ENCODE data around the gene ZBTB12.

DNA sequence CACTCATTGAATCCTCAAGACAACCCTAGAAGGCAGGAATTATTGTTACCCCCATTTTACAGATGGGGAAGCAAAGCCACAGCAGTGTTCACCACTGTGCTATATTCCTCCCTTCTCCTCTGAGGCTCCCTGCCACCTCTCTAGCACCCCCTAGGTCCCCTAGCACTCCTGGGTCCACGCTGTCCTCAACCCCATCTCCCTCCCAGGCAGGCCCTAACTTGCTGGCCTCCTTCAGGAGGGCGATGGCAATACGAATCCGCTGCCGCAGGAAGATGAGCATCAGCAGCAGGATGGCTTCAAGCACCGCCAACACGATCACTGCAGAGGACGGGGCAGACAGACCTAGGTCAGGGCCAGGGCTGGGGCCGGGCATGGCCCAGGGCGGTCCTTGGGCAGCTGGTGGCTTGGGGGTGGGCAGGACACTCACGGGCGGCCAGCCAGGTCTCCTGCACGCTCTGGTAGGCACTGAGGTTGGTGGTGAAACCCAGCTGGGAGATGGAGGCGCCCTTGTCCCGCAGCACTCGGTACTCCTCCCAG lies 31.4 kb downstream of the ZBTB12 start:
- TF ChIP-seq ZSCAN5A (tag by site-specific recombination; IDR thresholded peaks at IDR 0.05) (no peak), REST (tag by site-specific recombination; IDR thresholded peaks at IDR 0.05) (no peak)
